ENCODE results near the gene ANXA6.

The ANXA6 gene

DNA sequence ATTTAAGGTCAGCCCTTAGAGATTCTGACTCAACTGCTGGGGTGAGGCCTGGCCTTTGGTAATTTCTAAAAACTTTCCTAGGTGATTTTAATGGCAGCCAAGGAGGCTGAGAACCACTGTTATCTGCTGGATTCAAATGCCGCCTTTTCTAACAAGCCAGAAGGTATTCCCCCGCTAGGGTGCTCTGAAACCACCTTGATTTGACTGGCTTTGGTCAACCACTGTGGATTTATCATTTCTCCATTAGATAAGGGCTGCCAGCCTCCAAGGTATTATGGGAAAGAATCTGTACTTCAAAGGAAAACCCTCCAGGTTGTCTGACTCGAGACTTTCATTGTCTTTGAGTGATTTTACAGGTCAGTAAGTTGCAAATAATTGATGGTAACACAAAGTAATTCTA lies 4.3 kb downstream of the ANXA6 start:
- TF ChIP-seq, protein P1, sequence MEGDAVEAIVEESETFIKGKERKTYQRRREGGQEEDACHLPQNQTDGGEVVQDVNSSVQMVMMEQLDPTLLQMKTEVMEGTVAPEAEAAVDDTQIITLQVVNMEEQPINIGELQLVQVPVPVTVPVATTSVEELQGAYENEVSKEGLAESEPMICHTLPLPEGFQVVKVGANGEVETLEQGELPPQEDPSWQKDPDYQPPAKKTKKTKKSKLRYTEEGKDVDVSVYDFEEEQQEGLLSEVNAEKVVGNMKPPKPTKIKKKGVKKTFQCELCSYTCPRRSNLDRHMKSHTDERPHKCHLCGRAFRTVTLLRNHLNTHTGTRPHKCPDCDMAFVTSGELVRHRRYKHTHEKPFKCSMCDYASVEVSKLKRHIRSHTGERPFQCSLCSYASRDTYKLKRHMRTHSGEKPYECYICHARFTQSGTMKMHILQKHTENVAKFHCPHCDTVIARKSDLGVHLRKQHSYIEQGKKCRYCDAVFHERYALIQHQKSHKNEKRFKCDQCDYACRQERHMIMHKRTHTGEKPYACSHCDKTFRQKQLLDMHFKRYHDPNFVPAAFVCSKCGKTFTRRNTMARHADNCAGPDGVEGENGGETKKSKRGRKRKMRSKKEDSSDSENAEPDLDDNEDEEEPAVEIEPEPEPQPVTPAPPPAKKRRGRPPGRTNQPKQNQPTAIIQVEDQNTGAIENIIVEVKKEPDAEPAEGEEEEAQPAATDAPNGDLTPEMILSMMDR (conservative IDR thresholded peaks at IDR 0.05; ENCODE audit: low read depth, low read length) = no peak
- H3K4me3 ChIP-seq (ENCODE audit: low read depth, low read length) = no peak overlapping the region
- DNase-seq (ENCODE audit: low read depth) = no peak

DNA sequence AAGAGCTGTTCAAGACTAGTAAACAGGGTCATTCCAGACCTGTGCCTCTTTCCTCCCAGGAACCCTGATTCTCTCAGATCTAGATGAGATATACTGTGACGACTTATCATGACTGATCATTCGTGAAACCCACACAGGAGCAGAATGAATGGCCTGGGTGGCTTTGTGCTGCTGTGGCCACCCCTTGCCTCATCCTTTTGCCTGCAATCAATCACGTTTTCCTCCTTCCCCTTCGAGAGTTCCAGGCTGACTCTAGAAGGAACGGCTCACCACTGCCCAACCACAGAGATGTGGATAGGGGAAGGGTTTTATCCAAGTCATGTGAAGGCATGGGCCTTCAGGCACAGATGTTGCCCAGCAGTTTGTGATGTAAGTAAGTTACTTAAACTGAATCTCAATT lies 5.8 kb downstream of the ANXA6 start:
- H3K4me3 ChIP-seq (ENCODE audit: low read depth, low read length) = no peak overlapping the region
- TF ChIP-seq, protein P1 (conservative IDR thresholded peaks at IDR 0.05; ENCODE audit: low read depth, low read length) = no peak
- peak; percentile 63 for DNase-seq (ENCODE audit: low read depth)

DNA sequence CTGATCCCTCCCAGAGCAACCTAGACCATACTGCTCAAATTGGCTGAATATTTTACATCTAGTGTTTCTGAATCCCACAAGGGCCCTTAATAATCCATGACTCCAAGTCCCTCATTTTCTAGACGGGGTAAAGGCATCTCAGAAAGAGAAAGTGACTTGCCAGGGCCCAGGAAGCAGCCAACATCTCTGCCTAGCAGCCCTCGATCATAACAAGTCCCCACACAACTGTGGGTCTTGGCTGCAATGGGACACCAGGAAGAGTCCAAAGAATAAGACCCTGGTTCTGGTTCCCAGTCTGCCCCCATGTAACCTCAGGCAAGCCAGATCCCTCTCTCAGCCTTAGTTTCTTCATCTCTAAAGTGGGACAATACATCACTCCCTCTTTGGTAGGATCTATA lies 6.3 kb downstream of the ANXA6 start:
- TF ChIP-seq, protein P1 (conservative IDR thresholded peaks at IDR 0.05; ENCODE audit: low read depth, low read length) = no peak
- DNase-seq (ENCODE audit: low read depth) = no peak
- no peak overlapping the region for H3K4me3 ChIP-seq (ENCODE audit: low read depth, low read length)

DNA sequence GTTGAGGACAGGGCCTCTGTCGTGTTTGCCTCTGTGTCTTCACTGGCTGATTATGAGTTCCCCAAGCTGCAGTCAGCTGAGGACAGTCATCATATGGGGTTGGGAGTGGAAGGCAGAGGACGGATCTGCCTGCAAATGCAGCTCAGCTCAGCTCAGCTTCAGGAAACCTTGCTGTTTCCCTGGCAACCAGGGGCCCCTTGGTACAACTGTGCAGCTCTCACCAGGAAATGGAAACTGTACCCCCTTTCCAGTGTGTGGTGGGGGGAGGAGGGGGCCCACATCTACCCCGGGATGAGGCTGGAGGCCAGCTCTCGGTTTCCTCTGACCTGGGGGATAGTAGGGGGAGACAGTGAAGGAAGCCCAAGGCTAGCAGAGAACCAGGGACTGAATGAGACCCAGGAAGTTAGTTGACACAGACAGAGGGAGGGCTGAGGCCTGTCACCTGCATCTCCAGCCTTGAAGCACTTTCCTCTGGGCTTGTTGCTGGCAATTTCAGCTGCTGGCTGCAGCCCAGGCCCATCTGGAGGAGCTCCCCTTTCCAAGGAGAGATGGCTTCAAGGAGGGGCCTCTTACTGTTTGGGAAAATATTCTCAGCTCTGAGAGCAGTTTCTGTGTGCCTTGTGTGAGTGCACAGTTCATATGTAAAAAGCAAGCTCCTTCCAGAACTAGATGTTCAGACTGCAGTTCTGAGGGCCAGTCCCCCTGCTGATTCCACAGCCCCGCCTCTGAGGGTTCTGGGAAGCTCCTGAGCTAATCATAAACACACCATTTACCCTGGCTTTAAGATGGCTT lies 6.9 kb downstream of the ANXA6 start:
- DNase-seq (ENCODE audit: low read depth) = peak; percentile 88
- TF ChIP-seq, protein P1 (conservative IDR thresholded peaks at IDR 0.05; ENCODE audit: low read depth, low read length) = no peak
- H3K4me3 ChIP-seq (ENCODE audit: low read depth, low read length) = peak overlapping the region; percentile 6

DNA sequence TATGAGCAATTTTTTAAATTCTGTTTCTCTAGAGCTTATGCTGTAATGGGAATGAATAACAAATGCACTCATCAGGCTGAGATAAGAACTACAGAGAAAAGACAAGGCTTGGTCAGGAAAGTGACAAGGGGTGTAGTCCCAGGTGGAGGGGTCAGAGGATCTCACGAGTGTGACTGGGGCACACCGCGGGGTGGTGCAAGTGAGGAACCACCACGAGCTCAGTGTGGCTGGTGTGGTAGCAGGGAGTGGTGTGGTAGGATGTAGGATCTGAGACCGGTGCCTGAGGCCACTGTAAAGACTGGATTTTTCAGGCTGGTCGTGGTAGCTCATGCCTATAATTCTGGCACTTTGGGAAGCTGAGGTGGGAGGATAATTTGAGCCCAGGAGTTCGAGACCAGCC lies 9.0 kb downstream of the ANXA6 start:
- DNase-seq (ENCODE audit: low read depth) = no peak
- no peak overlapping the region for H3K4me3 ChIP-seq (ENCODE audit: low read depth, low read length)
- TF ChIP-seq, protein P1 (conservative IDR thresholded peaks at IDR 0.05; ENCODE audit: low read depth, low read length) = no peak

DNA sequence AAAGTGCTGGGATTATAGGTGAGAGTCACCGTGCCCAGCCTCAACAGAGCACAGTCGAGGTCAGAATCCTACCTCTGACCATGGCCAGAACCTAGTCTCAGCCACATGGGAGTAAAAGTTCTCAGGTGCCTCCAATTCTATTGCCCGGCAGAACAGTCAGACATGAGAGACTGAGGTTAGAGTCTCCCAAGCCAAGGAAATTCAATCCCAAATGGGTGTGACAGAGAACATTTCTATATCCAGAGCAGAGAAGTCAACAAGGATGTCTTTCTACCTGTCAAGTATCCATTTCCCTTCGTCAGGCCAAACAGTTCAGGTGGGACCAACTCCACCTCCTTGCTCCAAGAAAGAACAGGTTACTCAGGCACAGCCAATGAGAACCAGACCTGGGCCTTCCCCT lies 10.5 kb downstream of the ANXA6 start:
- no peak overlapping the region for H3K4me3 ChIP-seq (ENCODE audit: low read depth, low read length)
- DNase-seq (ENCODE audit: low read depth) = no peak
- TF ChIP-seq, protein P1 (conservative IDR thresholded peaks at IDR 0.05; ENCODE audit: low read depth, low read length) = no peak

DNA sequence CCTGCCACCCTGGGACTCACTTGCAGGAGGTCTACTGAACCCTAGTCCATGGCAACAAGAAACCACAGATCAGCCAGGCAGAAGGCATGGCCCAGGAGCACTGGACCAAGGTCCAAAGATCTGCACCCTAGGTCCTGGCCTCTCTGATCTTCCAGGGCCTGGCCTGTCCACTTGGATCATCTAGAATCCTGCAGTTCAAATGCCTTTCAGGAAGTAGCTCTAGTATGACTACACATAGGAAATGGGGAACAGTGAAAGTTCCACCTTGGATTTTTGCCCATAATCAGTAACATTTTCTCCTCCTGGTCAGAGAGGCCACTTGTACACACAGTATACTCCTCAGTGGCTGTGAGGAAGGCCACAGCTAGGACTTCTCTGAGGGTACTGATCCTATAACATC lies 11.5 kb downstream of the ANXA6 start:
- DNase-seq (ENCODE audit: low read depth) = no peak
- H3K4me3 ChIP-seq (ENCODE audit: low read depth, low read length) = no peak overlapping the region
- TF ChIP-seq, protein P1 (conservative IDR thresholded peaks at IDR 0.05; ENCODE audit: low read depth, low read length) = no peak

Measured in choroid plexus epithelial cell (primary cell).